WTC11 (cell line): ENCODE results near the gene CD19.

Source experiments
- CREB1 ChIP-seq: sonication (generic); formaldehyde crosslinking; IDR thresholded peaks from 2 replicates; pipeline ENCODE4 v1.8.0; 2023; ENCODE audit warnings: mild to moderate bottlenecking, missing genetic modification reagents
- HMGA2 ChIP-seq: fragments of 250-450 bp; sonication (Bioruptor Pico); IDR thresholded peaks from 2 replicates; pipeline ENCODE4 v1.4.0; 2021; ENCODE audit warnings: mild to moderate bottlenecking, moderate library complexity
- RELA ChIP-seq: sonication (generic); formaldehyde crosslinking; IDR thresholded peaks from 2 replicates; pipeline ENCODE4 v1.8.1; 2022; ENCODE audit warnings: missing genetic modification reagents, mild to moderate bottlenecking, borderline replicate concordance
- USF2 ChIP-seq: sonication (generic); formaldehyde crosslinking; IDR thresholded peaks from 2 replicates; pipeline ENCODE4 v1.8.1; 2023; ENCODE audit warnings: mild to moderate bottlenecking, missing genetic modification reagents, moderate library complexity
- TF ChIP-seq, protein P1 (sequence below): fragments of 200-600 bp; IDR thresholded peaks from 2 replicates; pipeline ENCODE4 v1.8.0; 2022; ENCODE audit warnings: antibody characterized with exemption

DNA sequence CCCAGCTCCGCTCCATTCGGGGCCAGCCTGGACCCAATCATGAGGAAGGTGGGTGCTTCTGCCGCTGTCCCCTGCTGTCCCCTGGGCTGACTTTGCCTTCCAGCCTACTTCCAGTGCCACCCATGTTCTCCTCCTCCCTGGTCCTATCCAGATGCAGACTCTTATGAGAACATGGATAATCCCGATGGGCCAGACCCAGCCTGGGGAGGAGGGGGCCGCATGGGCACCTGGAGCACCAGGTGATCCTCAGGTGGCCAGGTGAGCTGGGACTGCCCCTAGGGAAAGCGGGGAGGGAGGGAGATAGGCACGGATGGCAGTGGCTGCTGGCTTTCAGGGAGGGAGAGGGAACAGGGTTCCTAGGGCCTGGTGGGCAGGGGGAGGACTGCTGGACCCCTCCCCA, 7.0 kb downstream of the CD19 start:
- no peak for TF ChIP-seq USF2 (CRISPR knock-in tag)
- TF ChIP-seq CREB1, result no peak
- no peak for TF ChIP-seq RELA (CRISPR knock-in tag)
- no peak for TF ChIP-seq HMGA2 (CRISPR knock-in tag)
- TF ChIP-seq, protein P1, sequence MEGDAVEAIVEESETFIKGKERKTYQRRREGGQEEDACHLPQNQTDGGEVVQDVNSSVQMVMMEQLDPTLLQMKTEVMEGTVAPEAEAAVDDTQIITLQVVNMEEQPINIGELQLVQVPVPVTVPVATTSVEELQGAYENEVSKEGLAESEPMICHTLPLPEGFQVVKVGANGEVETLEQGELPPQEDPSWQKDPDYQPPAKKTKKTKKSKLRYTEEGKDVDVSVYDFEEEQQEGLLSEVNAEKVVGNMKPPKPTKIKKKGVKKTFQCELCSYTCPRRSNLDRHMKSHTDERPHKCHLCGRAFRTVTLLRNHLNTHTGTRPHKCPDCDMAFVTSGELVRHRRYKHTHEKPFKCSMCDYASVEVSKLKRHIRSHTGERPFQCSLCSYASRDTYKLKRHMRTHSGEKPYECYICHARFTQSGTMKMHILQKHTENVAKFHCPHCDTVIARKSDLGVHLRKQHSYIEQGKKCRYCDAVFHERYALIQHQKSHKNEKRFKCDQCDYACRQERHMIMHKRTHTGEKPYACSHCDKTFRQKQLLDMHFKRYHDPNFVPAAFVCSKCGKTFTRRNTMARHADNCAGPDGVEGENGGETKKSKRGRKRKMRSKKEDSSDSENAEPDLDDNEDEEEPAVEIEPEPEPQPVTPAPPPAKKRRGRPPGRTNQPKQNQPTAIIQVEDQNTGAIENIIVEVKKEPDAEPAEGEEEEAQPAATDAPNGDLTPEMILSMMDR, result no peak
